Activated B cell treated with CpG ODN at 0.5 μM for 24 hours (primary cell): ENCODE data around the gene ASTE1. TPM values are rescaled to one million over a fixed set of nuclear protein-coding genes. Genes with fewer than 3 reads are reported as not detected.
"Not testable (repeated sequence)": the region's sequence is repeated elsewhere in the genome, so short reads cannot be mapped to it uniquely, and the experiment has no call there.

Source experiments
- ATAC-seq: fragments of 200-7000 bp; cut with Tn5 transposase; one replicate; pipeline ENCODE4 v1.10.0; 2021; ENCODE audit warnings: low read depth, mild to moderate bottlenecking, moderate library complexity
- CTCF ChIA-PET: fragments of 350-600 bp; sonication (Branson Sonifier 250); formaldehyde crosslinking; loops from one replicate; lab custom pipeline; 2021; ENCODE audit warnings: antibody characterized with exemption; lab: Charles Lee
- POLR2A ChIA-PET: fragments of 350-600 bp; sonication (Branson Sonifier 250); formaldehyde crosslinking; loops from one replicate; lab custom pipeline; 2021; ENCODE audit warnings: antibody characterized with exemption; lab: Charles Lee
- DNase-seq: peaks from one replicate; pipeline ENCODE4 v3.0.0; 2022
- H3K27ac Mint-ChIP-seq: one replicate; pipeline ENCODE4 v1.8.0; 2020; ENCODE audit warnings: mixed read lengths
- H3K27me3 Mint-ChIP-seq: one replicate; pipeline ENCODE4 v1.8.0; 2021; ENCODE audit warnings: mixed read lengths
- H3K36me3 Mint-ChIP-seq: one replicate; pipeline ENCODE4 v1.8.0; 2021; ENCODE audit warnings: low read depth, mixed read lengths
- H3K4me1 Mint-ChIP-seq: one replicate; pipeline ENCODE4 v1.8.0; 2021; ENCODE audit warnings: mixed read lengths
- H3K4me3 Mint-ChIP-seq: one replicate; pipeline ENCODE4 v1.8.0; 2020; ENCODE audit warnings: mild to moderate bottlenecking, mixed read lengths
- H3K9me3 Mint-ChIP-seq: one replicate; pipeline ENCODE4 v1.8.0; 2020; ENCODE audit warnings: mixed read lengths
- intact Hi-C: fragments of 100-400 bp; cut with micrococcal nuclease; formaldehyde crosslinking; loops from one replicate; pipeline ENCODE4 v1.15.1; 2024
- total RNA-seq: library from RNA; stranded (reverse); gene quantifications from 2 replicates; pipeline ENCODE4 v1.2.3, GENCODE V29; 2022
- TF ChIP-seq, protein P1 (sequence below): fragments of 200-600 bp; IDR thresholded peaks from one replicate; pipeline ENCODE4 v1.8.0; 2022; ENCODE audit warnings: antibody characterized with exemption, mild to moderate bottlenecking

Gene ASTE1
- total RNA-seq, 1 donor from 2014 or later: 16.9 TPM

DNA sequence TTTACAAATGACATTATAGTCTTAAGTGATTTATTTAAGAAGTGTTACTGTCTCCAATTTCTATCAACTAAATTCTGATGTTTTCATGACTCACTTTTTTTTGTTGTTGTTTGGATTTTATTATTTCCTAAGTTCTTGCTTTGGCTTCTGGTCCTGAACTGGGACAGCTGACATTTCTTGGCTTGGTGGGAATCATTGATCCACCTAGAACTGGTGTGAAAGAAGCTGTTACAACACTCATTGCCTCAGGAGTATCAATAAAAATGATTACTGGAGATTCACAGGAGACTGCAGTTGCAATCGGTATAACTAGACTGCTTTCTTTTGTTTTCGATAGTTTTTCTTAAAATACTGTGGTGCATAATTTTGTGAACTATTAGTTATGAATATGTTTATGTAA, 47.5 kb downstream of the ASTE1 start:
- no peak for ATAC-seq
- Mint-ChIP-seq H3K4me1 (no peaks in the 10 kb centered on the region), H3K27me3 (no peaks in the 10 kb centered on the region), H3K4me3 (no peak overlapping the region), H3K9me3 (no peaks in the 10 kb centered on the region), H3K27ac (no peak overlapping the region), H3K36me3 (peaks cover 62% of the 10 kb centered on the region)
- CTCF ChIA-PET: no interaction called here
- POLR2A ChIA-PET: no interaction called here
- intact Hi-C loops: no loop called here
- DNase-seq: no peak
- TF ChIP-seq, protein P1, sequence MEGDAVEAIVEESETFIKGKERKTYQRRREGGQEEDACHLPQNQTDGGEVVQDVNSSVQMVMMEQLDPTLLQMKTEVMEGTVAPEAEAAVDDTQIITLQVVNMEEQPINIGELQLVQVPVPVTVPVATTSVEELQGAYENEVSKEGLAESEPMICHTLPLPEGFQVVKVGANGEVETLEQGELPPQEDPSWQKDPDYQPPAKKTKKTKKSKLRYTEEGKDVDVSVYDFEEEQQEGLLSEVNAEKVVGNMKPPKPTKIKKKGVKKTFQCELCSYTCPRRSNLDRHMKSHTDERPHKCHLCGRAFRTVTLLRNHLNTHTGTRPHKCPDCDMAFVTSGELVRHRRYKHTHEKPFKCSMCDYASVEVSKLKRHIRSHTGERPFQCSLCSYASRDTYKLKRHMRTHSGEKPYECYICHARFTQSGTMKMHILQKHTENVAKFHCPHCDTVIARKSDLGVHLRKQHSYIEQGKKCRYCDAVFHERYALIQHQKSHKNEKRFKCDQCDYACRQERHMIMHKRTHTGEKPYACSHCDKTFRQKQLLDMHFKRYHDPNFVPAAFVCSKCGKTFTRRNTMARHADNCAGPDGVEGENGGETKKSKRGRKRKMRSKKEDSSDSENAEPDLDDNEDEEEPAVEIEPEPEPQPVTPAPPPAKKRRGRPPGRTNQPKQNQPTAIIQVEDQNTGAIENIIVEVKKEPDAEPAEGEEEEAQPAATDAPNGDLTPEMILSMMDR: no peak

DNA sequence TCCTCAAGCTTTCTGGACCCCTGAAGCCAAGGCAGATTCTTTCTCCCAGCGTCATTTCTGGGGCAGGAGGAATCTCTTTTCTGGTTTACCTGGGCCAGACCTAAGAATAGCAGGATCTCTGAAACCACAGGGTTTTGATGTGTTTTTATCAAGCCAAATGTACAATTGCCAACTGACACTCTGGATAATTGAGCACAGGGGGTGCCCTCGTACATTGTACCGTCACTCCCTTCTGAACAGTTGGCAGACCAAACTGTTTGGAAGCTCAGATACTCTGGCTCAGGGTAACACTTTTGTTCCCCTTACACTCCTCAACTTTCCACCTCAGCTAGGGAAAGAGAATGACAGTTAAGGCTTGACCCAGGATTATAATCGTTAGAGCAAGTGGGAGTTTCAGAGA, 49.9 kb downstream of the ASTE1 start:
- H3K9me3 Mint-ChIP-seq: no peaks in the 10 kb centered on the region
- ATAC-seq (no peak), DNase-seq (no peak)
- intact Hi-C loops: no loop called here
- H3K27ac Mint-ChIP-seq: no peak overlapping the region
- ChIA-PET POLR2A (no interaction called here), CTCF (no interaction called here)
- H3K36me3 Mint-ChIP-seq: peaks cover 74% of the 10 kb centered on the region
- H3K4me3 Mint-ChIP-seq: no peak overlapping the region
- TF ChIP-seq, protein P1: no peak
- no peaks in the 10 kb centered on the region for H3K4me1 Mint-ChIP-seq
- H3K27me3 Mint-ChIP-seq: no peaks in the 10 kb centered on the region

DNA sequence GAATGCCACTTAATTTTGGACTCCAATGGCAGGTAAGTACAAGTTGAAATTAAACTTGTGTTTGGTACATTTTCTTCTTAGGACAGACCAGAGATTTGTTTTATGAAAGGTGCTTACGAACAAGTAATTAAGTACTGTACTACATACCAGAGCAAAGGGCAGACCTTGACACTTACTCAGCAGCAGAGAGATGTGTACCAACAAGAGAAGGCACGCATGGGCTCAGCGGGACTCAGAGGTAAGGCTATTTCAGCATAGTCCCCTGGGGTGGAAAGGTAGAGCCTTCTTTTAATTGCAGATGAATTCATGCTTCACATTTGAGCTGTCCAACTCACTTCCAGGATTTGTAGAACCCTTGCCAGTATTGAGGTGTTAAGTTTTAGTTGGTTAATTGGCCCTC, 51.4 kb downstream of the ASTE1 start:
- Mint-ChIP-seq H3K4me3 (no peak overlapping the region), H3K27me3 (no peaks in the 10 kb centered on the region), H3K27ac (no peak overlapping the region), H3K9me3 (peaks cover 2% of the 10 kb centered on the region), H3K4me1 (no peaks in the 10 kb centered on the region), H3K36me3 (peaks cover 80% of the 10 kb centered on the region)
- intact Hi-C loops: no loop called here
- ATAC-seq (no peak), DNase-seq (no peak)
- ChIA-PET CTCF (no interaction called here), POLR2A (no interaction called here)
- TF ChIP-seq, protein P1: no peak

DNA sequence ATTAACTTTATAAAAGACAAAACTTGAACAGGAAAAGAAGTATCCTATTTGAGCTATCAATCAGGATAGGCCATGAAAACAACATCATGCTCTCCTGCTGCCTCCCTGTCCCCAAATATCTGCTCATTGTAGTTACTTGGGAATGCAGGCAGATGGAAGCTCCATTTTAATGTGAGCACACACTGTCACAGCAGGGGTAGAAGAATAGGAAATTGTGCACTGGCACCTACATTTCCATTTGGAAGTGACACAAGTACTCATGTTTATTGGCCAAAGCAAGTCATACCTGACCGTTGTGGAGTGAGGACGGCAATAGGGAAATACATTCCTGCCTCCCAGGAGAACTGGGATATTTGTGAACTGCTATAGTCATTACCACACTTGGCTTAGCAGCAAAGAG, 52.4 kb downstream of the ASTE1 start:
- peaks cover 80% of the 10 kb centered on the region for H3K36me3 Mint-ChIP-seq

DNA sequence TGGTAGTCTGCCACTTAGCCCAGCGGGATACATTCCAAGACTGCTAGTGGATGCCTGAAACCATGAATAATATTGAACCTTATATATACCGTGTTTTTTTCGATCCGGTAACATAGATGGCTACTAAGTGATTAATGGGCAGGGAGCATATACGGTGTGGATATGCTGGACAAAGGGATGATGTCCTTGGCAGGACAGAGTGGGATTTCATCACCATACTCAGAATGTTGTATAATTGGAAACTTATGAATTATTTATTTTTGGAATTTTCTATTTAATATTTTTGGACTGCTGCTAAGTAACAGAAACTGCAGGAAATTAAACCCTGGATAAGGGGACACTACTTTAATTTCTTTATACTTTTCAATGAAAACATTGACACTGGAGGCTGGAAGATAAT, 53.2 kb downstream of the ASTE1 start:
- H3K27ac Mint-ChIP-seq: no peak overlapping the region
- DNase-seq (no peak), ATAC-seq (no peak)
- ChIA-PET CTCF (no interaction called here), POLR2A (no interaction called here)
- no peaks in the 10 kb centered on the region for H3K27me3 Mint-ChIP-seq
- intact Hi-C loops: no loop called here
- no peak overlapping the region for H3K4me3 Mint-ChIP-seq
- peaks cover 84% of the 10 kb centered on the region for H3K36me3 Mint-ChIP-seq
- TF ChIP-seq, protein P1: no peak
- H3K4me1 Mint-ChIP-seq: no peaks in the 10 kb centered on the region
- peaks cover 2% of the 10 kb centered on the region for H3K9me3 Mint-ChIP-seq

More for the DNA sequence above, 52.4 kb downstream of the ASTE1 start:
- ChIA-PET CTCF (no interaction called here), POLR2A (interaction anchor here (0.5 kb wide), 1 partner anchor 89 kb away, joined by 3 read pairs; no protein-coding TSS in a partner anchor)
- Mint-ChIP-seq H3K4me3 (no peak overlapping the region), H3K27me3 (no peaks in the 10 kb centered on the region), H3K4me1 (no peaks in the 10 kb centered on the region), H3K27ac (no peak overlapping the region), H3K9me3 (peaks cover 2% of the 10 kb centered on the region)
- DNase-seq: no peak
- ATAC-seq: no peak
- intact Hi-C loops: no loop called here
- TF ChIP-seq, protein P1: no peak

DNA sequence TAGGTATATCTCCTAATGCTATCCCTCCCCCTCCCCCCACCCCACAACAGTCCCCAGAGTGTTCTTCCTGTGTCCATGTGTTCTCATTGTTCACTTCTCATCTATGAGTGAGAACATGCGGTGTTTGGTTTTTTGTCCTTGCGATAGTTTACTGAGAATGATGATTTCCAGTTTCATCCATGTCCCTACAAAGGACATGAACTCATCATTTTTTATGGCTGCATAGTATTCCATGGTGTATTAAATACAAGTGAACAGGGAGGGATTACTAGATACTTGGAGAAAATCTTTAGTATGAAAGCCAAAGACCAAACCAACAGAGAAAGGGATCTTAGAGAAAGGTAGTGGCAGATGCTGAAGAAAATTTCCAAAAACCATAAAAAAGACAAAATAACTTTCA, 54.0 kb downstream of the ASTE1 start:
- DNase-seq, H3K9me3 Mint-ChIP-seq, H3K27ac Mint-ChIP-seq, POLR2A ChIA-PET, intact Hi-C loops, H3K4me1 Mint-ChIP-seq, H3K27me3 Mint-ChIP-seq, CTCF ChIA-PET, ATAC-seq, H3K4me3 Mint-ChIP-seq: not testable (repeated sequence)
- peaks cover 81% of the 10 kb centered on the region for H3K36me3 Mint-ChIP-seq
